Measurements from ENCODE around the gene SLC38A9. TPM values are rescaled to one million over a fixed set of nuclear protein-coding genes. Genes with fewer than 3 reads are reported as not detected.

The SLC38A9 gene
- total and polyA plus RNA-seq, 7 experiments from 2014 or later: 12.2 to 32.6 (median 22.2) TPM

DNA sequence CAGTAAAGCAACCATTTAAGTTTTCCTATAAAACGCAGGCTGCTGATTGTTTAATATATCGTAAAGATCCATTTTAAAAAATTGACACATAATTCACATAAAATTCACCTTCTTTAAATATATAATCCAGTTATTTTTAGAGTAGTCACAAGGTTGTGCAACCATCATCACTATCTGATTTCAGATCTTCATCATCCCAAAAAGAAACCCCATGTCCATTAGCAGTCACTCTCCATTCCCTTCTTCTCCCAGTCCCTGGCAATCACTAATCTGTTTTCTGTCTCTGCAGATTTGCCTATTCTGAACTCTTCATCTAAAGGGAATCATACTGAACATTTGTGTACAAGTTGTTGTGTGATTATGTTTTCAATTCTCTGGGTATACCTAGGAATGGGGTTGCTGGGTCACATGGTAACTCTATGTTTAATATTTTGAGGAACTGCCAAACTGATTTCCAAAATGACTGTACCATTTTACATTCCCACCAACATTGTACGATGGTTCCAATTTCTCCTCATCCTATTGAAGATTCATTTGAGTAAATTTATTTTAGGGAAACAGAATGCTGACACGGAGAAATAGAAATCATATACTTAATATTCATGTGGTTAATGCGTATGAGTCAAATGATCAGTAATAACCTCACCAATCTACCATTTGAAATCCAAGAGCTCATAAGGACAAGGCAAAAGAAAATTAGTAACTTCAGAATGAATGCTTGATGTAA is 119.6 kb downstream of the SLC38A9 start:
- no peaks in the 10 kb centered on the region for H3K36me3 ChIP-seq (ENCODE audit: control insufficient read depth in 2 of 3, insufficient read depth in 3 of 3, low read length in 3 of 3)
- POLR2A ChIA-PET: no interaction called here
- DNase-seq (no peak), ATAC-seq (no peak)
- no peak overlapping the region for H3K27ac ChIP-seq (ENCODE audit: low read depth, low read length)
- H3K4me3 ChIP-seq (ENCODE audit: low read length): no peak overlapping the region
- H3K27me3 ChIP-seq (ENCODE audit: control insufficient read depth in 2 of 2, insufficient read depth in 2 of 2, low read length in 2 of 2): no peaks in the 10 kb centered on the region
- intact Hi-C loops (cut with micrococcal nuclease): no loop called here
- peaks cover 0 to 6% (median 0%) of the 10 kb centered on the region in 11 donors for H3K9me3 Mint-ChIP-seq
- peaks cover 0 to 19% (median 3%) of the 10 kb centered on the region in 5 donors for H3K36me3 Mint-ChIP-seq
- H3K4me3 Mint-ChIP-seq: no peak overlapping the region
- peaks cover 0 to 6% of the 10 kb centered on the region in 2 donors for H3K4me1 ChIP-seq (ENCODE audit: control insufficient read depth in 2 of 2, insufficient read depth in 2 of 2, low read length in 2 of 2)
- CTCF ChIA-PET: no interaction called here
- peaks cover 10 to 38% (median 13%) of the 10 kb centered on the region in 7 donors for H3K4me1 Mint-ChIP-seq
- no peaks in the 10 kb centered on the region for H3K27me3 Mint-ChIP-seq
- peak overlapping the region in 1 of 9 donors; percentile 25 for H3K27ac Mint-ChIP-seq
- H3K9me3 ChIP-seq (ENCODE audit: control insufficient read depth in 2 of 3, low read length in 3 of 3): no peaks in the 10 kb centered on the region

DNA sequence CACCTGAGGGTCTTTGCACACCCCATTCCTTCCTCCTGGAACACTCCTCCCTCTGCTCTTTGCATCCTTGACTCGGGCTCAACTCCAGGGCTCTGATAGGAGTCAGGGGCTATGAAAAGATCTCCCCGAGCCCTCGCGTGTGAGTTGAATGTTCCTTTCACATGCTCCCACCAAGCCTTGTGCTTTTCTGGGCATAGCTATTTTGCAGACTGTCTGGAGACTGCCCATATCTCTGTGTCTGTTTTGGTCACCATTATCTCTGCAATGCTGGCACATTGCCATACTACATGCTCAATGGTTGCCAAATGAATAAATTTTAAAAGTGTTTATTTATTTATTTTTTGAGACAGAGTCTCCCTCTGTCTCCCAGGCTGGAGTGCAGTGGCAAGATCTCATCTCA is 120.4 kb downstream of the SLC38A9 start:
- Histone ChIP-seq H3K27me3 (ENCODE audit: control insufficient read depth in 2 of 2, insufficient read depth in 2 of 2, low read length in 2 of 2) (no peaks in the 10 kb centered on the region), H3K4me1 (ENCODE audit: control insufficient read depth in 2 of 2, insufficient read depth in 2 of 2, low read length in 2 of 2) (peaks cover 0 to 6% of the 10 kb centered on the region in 2 donors), H3K9me3 (ENCODE audit: control insufficient read depth in 2 of 3, low read length in 3 of 3) (no peaks in the 10 kb centered on the region), H3K27ac (ENCODE audit: low read depth, low read length) (no peak overlapping the region), H3K36me3 (ENCODE audit: control insufficient read depth in 2 of 3, insufficient read depth in 3 of 3, low read length in 3 of 3) (no peaks in the 10 kb centered on the region), H3K4me3 (ENCODE audit: low read length) (no peak overlapping the region)
- CTCF ChIA-PET: no interaction called here
- peaks cover 10 to 36% (median 13%) of the 10 kb centered on the region in 7 donors for H3K4me1 Mint-ChIP-seq
- ATAC-seq (no peak), DNase-seq (no peak)
- H3K4me3 Mint-ChIP-seq: peak overlapping the region in 2 of 10 donors; percentile 8 to 74
- POLR2A ChIA-PET: no interaction called here
- intact Hi-C loops (cut with micrococcal nuclease): loop anchor here in 1 of 2 donors (2.0 kb wide), 1 partner anchor 59 kb away; no protein-coding TSS in a partner anchor
- H3K9me3 Mint-ChIP-seq: peaks cover 0 to 6% (median 0%) of the 10 kb centered on the region in 11 donors
- H3K36me3 Mint-ChIP-seq: peaks cover 0 to 19% (median 3%) of the 10 kb centered on the region in 5 donors
- H3K27ac Mint-ChIP-seq: peak overlapping the region in 2 of 9 donors; percentile 87 to 90
- no peaks in the 10 kb centered on the region for H3K27me3 Mint-ChIP-seq

DNA sequence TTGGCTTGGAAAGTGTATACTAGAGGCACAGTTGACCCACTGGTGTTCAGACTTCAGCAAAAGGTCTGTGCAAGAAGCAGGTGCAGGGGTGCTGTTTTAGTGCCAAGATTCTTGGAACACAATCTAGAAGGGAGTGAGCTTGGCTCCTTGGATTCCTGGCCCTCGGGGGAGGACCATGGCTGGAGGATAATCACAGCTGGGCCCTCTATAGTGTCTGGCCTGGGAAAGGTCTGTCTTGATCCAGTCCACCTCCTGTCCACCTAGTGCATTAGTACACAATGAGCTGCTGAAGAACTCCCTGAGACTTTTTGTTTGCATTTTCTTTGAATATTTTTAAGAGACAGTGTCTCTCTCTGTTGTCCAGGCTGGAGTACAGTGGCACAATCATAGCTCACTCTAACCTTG is 126.9 kb downstream of the SLC38A9 start:
- no peak for ATAC-seq
- Histone ChIP-seq H3K36me3 (ENCODE audit: control insufficient read depth in 2 of 3, insufficient read depth in 3 of 3, low read length in 3 of 3) (no peaks in the 10 kb centered on the region), H3K4me1 (ENCODE audit: control insufficient read depth in 2 of 2, insufficient read depth in 2 of 2, low read length in 2 of 2) (peaks cover 0 to 4% of the 10 kb centered on the region in 2 donors), H3K9me3 (ENCODE audit: control insufficient read depth in 2 of 3, low read length in 3 of 3) (no peaks in the 10 kb centered on the region), H3K27me3 (ENCODE audit: control insufficient read depth in 2 of 2, insufficient read depth in 2 of 2, low read length in 2 of 2) (no peaks in the 10 kb centered on the region), H3K27ac (ENCODE audit: low read depth, low read length) (no peak overlapping the region), H3K4me3 (ENCODE audit: low read length) (no peak overlapping the region)
- peaks cover 6 to 35% (median 22%) of the 10 kb centered on the region in 7 donors for H3K4me1 Mint-ChIP-seq
- H3K9me3 Mint-ChIP-seq: peaks cover 0 to 2% (median 0%) of the 10 kb centered on the region in 11 donors
- H3K27me3 Mint-ChIP-seq: no peaks in the 10 kb centered on the region
- no peak overlapping the region for H3K4me3 Mint-ChIP-seq
- peaks cover 0 to 7% (median 0%) of the 10 kb centered on the region in 5 donors for H3K36me3 Mint-ChIP-seq
- ChIA-PET POLR2A (interaction anchor here (0.9 kb wide), 1 partner anchor 17 kb away, joined by 3 read pairs; no protein-coding TSS in a partner anchor), CTCF (no interaction called here)
- intact Hi-C loops (cut with micrococcal nuclease): no loop called here
- H3K27ac Mint-ChIP-seq: peak overlapping the region in 4 of 9 donors; percentile 3 to 69 (median 30)
- no peak for DNase-seq

DNA sequence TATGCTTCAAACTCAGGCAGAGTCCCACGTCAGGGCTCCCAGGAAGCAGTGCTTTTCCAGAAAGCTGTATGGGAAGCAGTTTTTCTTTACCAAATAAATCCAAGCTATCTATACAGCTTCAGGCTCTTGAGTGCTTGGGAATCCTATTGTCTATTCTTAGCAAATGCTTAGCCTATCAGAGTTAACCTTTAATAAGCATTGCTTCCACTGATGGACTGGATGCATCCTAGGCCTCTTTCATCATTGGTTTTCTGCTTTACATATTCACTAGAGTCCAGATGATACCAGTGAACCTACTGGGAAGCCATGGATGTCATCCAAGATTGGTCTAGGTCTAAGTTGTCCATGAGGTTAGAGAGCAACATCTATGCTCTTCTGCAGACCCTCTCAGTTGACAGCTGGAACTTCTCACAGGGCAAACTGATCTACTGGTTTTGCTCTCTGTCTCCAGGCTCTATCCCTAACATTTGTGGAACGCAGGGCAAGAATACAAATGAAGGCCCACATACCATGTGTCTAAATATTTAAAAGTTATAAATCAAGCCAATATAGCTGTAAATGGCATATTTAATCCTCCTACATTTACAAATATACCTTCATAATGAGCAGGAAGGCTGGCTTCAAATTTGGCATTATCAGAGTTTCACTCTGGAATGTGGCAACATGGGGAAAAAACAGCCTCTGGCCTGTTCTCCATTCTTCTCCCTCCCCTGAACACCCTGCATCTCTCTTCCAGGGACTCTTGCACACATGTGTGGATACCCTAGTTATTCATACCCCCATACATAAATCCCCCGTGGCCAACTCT is 127.5 kb downstream of the SLC38A9 start:
- no peaks in the 10 kb centered on the region for H3K9me3 Mint-ChIP-seq
- ATAC-seq: no peak
- Histone ChIP-seq H3K36me3 (ENCODE audit: control insufficient read depth in 2 of 3, insufficient read depth in 3 of 3, low read length in 3 of 3) (no peaks in the 10 kb centered on the region), H3K27me3 (ENCODE audit: control insufficient read depth in 2 of 2, insufficient read depth in 2 of 2, low read length in 2 of 2) (no peaks in the 10 kb centered on the region), H3K9me3 (ENCODE audit: control insufficient read depth in 2 of 3, low read length in 3 of 3) (no peaks in the 10 kb centered on the region), H3K4me1 (ENCODE audit: control insufficient read depth in 2 of 2, insufficient read depth in 2 of 2, low read length in 2 of 2) (peaks cover 0 to 4% of the 10 kb centered on the region in 2 donors), H3K4me3 (ENCODE audit: low read length) (no peak overlapping the region), H3K27ac (ENCODE audit: low read depth, low read length) (no peak overlapping the region)
- DNase-seq: no peak
- H3K4me1 Mint-ChIP-seq: peaks cover 6 to 36% (median 20%) of the 10 kb centered on the region in 7 donors
- H3K27ac Mint-ChIP-seq: peak overlapping the region in 5 of 9 donors; percentile 9 to 32 (median 13)
- intact Hi-C loops (cut with micrococcal nuclease): no loop called here
- no peaks in the 10 kb centered on the region for H3K27me3 Mint-ChIP-seq
- H3K36me3 Mint-ChIP-seq: peaks cover 0 to 5% (median 0%) of the 10 kb centered on the region in 5 donors
- CTCF ChIA-PET: no interaction called here
- H3K4me3 Mint-ChIP-seq: no peak overlapping the region
- POLR2A ChIA-PET: interaction anchor here (0.9 kb wide), 1 partner anchor 16 kb away, joined by 3 read pairs; no protein-coding TSS in a partner anchor

DNA sequence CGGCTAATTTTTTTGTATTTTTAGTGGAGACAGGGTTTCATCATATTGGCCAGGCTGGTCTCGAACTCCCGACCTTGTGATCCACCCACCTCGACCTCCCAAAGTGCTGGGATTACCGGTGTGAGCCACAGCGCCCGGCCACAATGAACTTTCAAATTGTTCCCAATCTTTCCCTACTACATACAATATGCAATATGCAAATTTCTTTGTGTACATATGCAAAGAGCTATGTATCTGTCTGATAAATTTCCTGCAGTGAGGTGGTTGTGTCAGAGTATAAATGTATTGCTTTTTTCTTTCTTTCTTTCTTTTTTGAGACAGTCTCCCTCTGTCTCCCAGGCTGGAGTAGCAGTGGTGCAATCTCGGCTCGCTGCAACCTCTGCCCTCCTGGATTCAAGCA is 128.5 kb downstream of the SLC38A9 start:
- H3K4me1 Mint-ChIP-seq: peaks cover 6 to 38% (median 24%) of the 10 kb centered on the region in 7 donors
- H3K9me3 ChIP-seq (ENCODE audit: control insufficient read depth in 2 of 3, low read length in 3 of 3): no peaks in the 10 kb centered on the region
- H3K27ac Mint-ChIP-seq: peak overlapping the region in 4 of 9 donors; percentile 13 to 86 (median 50)
- ChIA-PET CTCF (no interaction called here), POLR2A (interaction anchor here (1.0 kb wide), 1 partner anchor 57 kb away, joined by 3 read pairs; no protein-coding TSS in a partner anchor)
- no peaks in the 10 kb centered on the region for H3K36me3 Mint-ChIP-seq
- no peaks in the 10 kb centered on the region for H3K36me3 ChIP-seq (ENCODE audit: control insufficient read depth in 2 of 3, insufficient read depth in 3 of 3, low read length in 3 of 3)
- H3K27ac ChIP-seq (ENCODE audit: low read depth, low read length): no peak overlapping the region
- intact Hi-C loops (cut with micrococcal nuclease): no loop called here
- no peaks in the 10 kb centered on the region for H3K27me3 Mint-ChIP-seq
- no peak overlapping the region for H3K4me3 ChIP-seq (ENCODE audit: low read length)
- DNase-seq (no peak), ATAC-seq (no peak)
- no peaks in the 10 kb centered on the region for H3K9me3 Mint-ChIP-seq
- H3K27me3 ChIP-seq (ENCODE audit: control insufficient read depth in 2 of 2, insufficient read depth in 2 of 2, low read length in 2 of 2): no peaks in the 10 kb centered on the region
- peak overlapping the region in 1 of 10 donors; percentile 3 for H3K4me3 Mint-ChIP-seq
- peaks cover 0 to 4% of the 10 kb centered on the region in 2 donors for H3K4me1 ChIP-seq (ENCODE audit: control insufficient read depth in 2 of 2, insufficient read depth in 2 of 2, low read length in 2 of 2)

DNA sequence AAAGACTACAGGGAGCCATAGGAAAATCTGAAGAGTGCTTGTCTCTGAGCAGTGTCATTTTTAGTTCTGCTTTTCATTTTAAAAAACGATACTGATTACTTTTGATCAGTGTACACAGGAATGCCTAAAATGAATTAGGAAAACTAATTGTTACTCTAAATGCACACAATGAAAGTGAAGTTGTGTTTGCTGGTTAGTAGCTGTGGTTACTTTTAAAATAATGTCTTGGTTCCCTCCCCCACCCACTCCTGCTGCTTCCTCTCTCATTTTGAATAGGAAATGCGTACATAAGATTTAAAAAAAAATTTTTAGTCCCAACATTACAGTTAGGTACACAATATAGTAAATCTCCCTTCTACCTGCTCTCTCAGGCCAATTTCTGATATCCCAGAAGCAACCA is 129.9 kb downstream of the SLC38A9 start:
- intact Hi-C loops (cut with micrococcal nuclease): no loop called here
- Mint-ChIP-seq H3K27me3 (no peaks in the 10 kb centered on the region), H3K36me3 (no peaks in the 10 kb centered on the region), H3K4me3 (peak overlapping the region in 9 of 10 donors; percentile 40 to 77 (median 68)), H3K27ac (peak overlapping the region in 7 of 9 donors; percentile 27 to 88 (median 44)), H3K9me3 (no peaks in the 10 kb centered on the region), H3K4me1 (peaks cover 6 to 48% (median 28%) of the 10 kb centered on the region in 7 donors)
- Histone ChIP-seq H3K27me3 (ENCODE audit: control insufficient read depth in 2 of 2, insufficient read depth in 2 of 2, low read length in 2 of 2) (no peaks in the 10 kb centered on the region), H3K36me3 (ENCODE audit: control insufficient read depth in 2 of 3, insufficient read depth in 3 of 3, low read length in 3 of 3) (no peaks in the 10 kb centered on the region), H3K4me1 (ENCODE audit: control insufficient read depth in 2 of 2, insufficient read depth in 2 of 2, low read length in 2 of 2) (peaks cover 0 to 4% of the 10 kb centered on the region in 2 donors), H3K4me3 (ENCODE audit: low read length) (no peak overlapping the region), H3K9me3 (ENCODE audit: control insufficient read depth in 2 of 3, low read length in 3 of 3) (no peaks in the 10 kb centered on the region), H3K27ac (ENCODE audit: low read depth, low read length) (no peak overlapping the region)
- DNase-seq: peak in 5 of 9 donors; percentile 20 to 56 (median 39)
- CTCF ChIA-PET: interaction anchor here (0.7 kb wide), 1 partner anchor 11 kb away, joined by 4 read pairs; no protein-coding TSS in a partner anchor
- POLR2A ChIA-PET: interaction anchor here (1.0 kb wide), 1 partner anchor 56 kb away, joined by 3 read pairs; no protein-coding TSS in a partner anchor
- ATAC-seq: peak; percentile 58

Measured in naive thymus-derived CD4-positive, alpha-beta T cell (primary cell).